Pancreas (tissue), 10 donors: ENCODE measurements around the gene SYNPO2. TPM values are rescaled to one million over a fixed set of nuclear protein-coding genes. Genes with fewer than 3 reads are reported as not detected.

Experiments used
- ATAC-seq, 4 donors: fragments of 200-7000 bp; cut with Tn5 transposase; one replicate each; pipeline versions ENCODE4 v1.8.0 to v1.9.1; 2020; ENCODE audit warnings: mild to moderate bottlenecking in 4 of 4, moderate library complexity in 4 of 4
- DNase-seq, 6 donors: peaks; one replicate each; pipeline ENCODE4 v3.0.0-alpha.2; 2020
- FAIRE-seq: peaks from 2 replicates; lab custom pipeline; 2012; peaks lifted over from hg19 to GRCh38; lab: Jason Lieb, UNC
- H3K27ac ChIP-seq, 4 donors: fragments of 200-600 bp; sonication (generic); 1 replicate in 3 of 4; 2 replicates in 1 of 4; pipeline versions ENCODE4 v1.5.0 to v1.8.0; 2020
- H3K27me3 ChIP-seq, 4 donors: fragments of 200-600 bp; one replicate each; pipeline ENCODE4 v1.8.0; 2021
- H3K36me3 ChIP-seq, 3 donors: fragments of 200-600 bp; sonication (generic) in 1 of 3; one replicate each; pipeline versions ENCODE4 v1.5.0 to v1.8.0; 2020 to 2021
- H3K4me1 ChIP-seq, 3 donors: fragments of 200-600 bp; one replicate each; pipeline ENCODE4 v1.8.0; 2021
- H3K4me3 ChIP-seq, 4 donors: fragments of 200-600 bp; sonication (generic) in 2 of 4; one replicate each; pipeline versions ENCODE4 v1.5.0 to v1.8.0; 2020 to 2021
- H3K9me3 ChIP-seq, 4 donors: fragments of 200-600 bp; one replicate each; pipeline ENCODE4 v1.8.0; 2021
- WGBS, 2 donors: extraction: QIAGEN DNeasy Blood & Tissue Kit; methylation state at CpG; one replicate each; pipeline ENCODE4 v1.1.7; 2013; 5-methylcytosine and 5-hydroxymethylcytosine counted together
- intact Hi-C, 3 donors: fragments of 100-400 bp; cut with DNase I; formaldehyde crosslinking; loops; one replicate each; pipeline versions ENCODE4 v1.11.1 to v1.14.2; 2022
- polyA plus RNA-seq, 2 donors: library from polyadenylated mRNA; stranded (reverse); fragments of 200-250 nt; gene quantifications; one replicate each; pipeline ENCODE4 v1.2.3, GENCODE V29; 2013
- total RNA-seq, 6 donors: library from RNA; stranded (reverse); fragmentation: NEBNext Ultra II Directional in 4 of 6; extraction: Animal tissue kit (Norgen Biotek cat#: 25700) in 4 of 6; gene quantifications; one replicate each; pipeline versions ENCODE4 v1.2.1 to v1.2.4, GENCODE V29; 2021 to 2023
- TF ChIP-seq, protein P1 (sequence below), 4 donors: fragments of 200-600 bp; sonication (generic) in 3 of 4; IDR thresholded peaks; one replicate each; pipeline versions ENCODE4 v1.5.0 to v1.8.0; 2021; ENCODE audit warnings: antibody characterized with exemption in 4 of 4
- donor health status: healthy with polysubstance abuse.
- donor health status: DM: no; HTN: no; CAD: no; lungs with moderate emphysema.
- donor health status: DM: no; HTN: no; CAD: no.
- donor health status: control.
- donor health status: control.
- donor health status: Bipolar disorder and iron deficiency.
- donor health status: DM: yes; HTN: yes; CAD: no.
- donor health status: DM: no; HTN: no; CAD: no.
- donor health status: DM: no; HTN: no; CAD: no.
- donor health status: DM: yes; HTN: yes; CAD: no.

The SYNPO2 gene
- total and polyA plus RNA-seq, 8 donors, result 2.1 to 10.9 (median 4.1) TPM

DNA sequence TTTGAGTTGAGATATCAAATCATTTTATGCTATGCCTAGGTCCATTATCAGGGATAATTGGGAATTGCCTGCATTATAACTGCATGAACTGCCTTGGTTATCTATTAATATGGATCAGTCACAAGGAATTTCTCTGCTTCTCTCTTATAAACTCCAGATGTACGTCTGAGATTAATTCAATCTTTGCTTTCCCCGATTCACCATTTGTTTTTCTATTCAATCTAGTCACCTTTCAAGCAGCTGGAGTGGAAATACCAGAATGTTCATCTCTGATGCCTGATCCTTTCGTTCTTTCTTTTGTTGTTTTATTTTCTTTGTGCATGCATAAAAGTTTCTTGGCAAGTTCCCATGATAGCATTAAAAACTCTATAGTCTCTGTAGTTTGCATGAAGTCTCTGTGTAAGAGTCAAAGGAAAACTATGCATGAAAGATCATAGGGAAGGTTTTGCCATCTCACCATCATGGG is 22.6 kb downstream of the SYNPO2 start:
- Histone ChIP-seq H3K36me3 (no peaks in the 10 kb centered on the region), H3K4me1 (no peaks in the 10 kb centered on the region), H3K27me3 (no peaks in the 10 kb centered on the region), H3K4me3 (no peak overlapping the region), H3K27ac (no peak overlapping the region), H3K9me3 (no peaks in the 10 kb centered on the region)
- TF ChIP-seq, protein P1, sequence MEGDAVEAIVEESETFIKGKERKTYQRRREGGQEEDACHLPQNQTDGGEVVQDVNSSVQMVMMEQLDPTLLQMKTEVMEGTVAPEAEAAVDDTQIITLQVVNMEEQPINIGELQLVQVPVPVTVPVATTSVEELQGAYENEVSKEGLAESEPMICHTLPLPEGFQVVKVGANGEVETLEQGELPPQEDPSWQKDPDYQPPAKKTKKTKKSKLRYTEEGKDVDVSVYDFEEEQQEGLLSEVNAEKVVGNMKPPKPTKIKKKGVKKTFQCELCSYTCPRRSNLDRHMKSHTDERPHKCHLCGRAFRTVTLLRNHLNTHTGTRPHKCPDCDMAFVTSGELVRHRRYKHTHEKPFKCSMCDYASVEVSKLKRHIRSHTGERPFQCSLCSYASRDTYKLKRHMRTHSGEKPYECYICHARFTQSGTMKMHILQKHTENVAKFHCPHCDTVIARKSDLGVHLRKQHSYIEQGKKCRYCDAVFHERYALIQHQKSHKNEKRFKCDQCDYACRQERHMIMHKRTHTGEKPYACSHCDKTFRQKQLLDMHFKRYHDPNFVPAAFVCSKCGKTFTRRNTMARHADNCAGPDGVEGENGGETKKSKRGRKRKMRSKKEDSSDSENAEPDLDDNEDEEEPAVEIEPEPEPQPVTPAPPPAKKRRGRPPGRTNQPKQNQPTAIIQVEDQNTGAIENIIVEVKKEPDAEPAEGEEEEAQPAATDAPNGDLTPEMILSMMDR (IDR thresholded peaks at IDR 0.05), result no peak
- FAIRE-seq (no peak), ATAC-seq (no peak), DNase-seq (no peak)
- intact Hi-C loops, result no loop called here
- 60 to 68% methylated on average over 3 of the region's 3 CpGs for WGBS, 2 donors

DNA sequence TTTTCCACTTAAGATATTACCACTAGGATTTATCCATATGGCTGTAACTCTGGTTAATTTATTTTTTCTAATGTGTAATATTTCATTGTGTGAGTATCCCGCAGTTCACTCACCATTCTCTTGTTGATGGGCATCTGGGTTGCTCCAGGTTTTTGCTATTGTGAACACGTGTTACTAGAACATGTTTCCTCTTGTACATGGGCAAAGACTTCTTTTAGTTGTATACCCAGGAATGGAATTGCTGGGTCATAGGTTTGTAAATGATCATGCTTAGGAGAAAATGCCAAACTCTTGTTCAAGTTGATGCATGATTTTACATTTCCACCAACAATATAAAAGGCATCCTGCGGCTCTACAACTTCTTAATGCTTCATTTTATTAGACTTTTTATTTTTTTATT is 26.8 kb downstream of the SYNPO2 start:
- TF ChIP-seq, protein P1 (IDR thresholded peaks at IDR 0.05), result no peak
- no peak for FAIRE-seq
- no peaks in the 10 kb centered on the region for H3K9me3 ChIP-seq
- H3K27ac ChIP-seq, result no peak overlapping the region
- no peak for DNase-seq
- H3K27me3 ChIP-seq, result no peaks in the 10 kb centered on the region
- H3K4me1 ChIP-seq, result peaks cover 0 to 4% (median 0%) of the 10 kb centered on the region in 3 donors
- intact Hi-C loops, result no loop called here
- no peak for ATAC-seq
- H3K4me3 ChIP-seq, result no peak overlapping the region
- no peaks in the 10 kb centered on the region for H3K36me3 ChIP-seq
- WGBS, 2 donors, result 80 to 84% methylated on average over 3 of the region's 3 CpGs

DNA sequence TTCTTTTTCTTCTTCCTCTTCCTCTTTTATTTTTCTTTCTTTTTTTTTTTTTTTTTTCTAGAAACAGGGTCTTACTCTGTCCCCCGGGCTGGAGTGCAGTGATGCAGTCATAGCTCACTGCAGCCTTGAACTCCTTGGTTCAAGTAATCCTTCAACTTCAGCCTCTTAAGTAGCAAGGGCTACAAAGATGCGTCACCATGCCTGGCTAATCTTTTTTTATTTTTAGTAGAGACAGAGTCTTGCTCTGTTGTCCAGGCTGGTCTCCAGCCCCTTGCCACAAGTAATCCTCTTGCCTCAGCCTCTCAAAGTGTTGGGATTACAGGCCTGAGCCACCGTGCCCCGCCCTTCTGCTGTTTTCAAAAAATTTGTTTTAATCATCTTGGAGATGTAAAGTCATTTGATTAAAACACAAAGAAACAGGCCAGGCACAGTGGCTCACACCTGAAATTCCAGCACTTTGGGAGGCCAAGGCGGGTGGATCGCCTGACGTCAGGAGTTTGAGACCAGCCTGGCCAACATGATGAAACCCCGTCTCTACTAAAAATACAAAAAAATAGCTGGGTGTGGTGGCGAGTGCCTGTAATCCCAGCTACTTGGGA is 28.1 kb downstream of the SYNPO2 start:
- no peaks in the 10 kb centered on the region for H3K27me3 ChIP-seq
- no peaks in the 10 kb centered on the region for H3K36me3 ChIP-seq
- FAIRE-seq (no peak), DNase-seq (no peak), ATAC-seq (no peak)
- TF ChIP-seq, protein P1 (IDR thresholded peaks at IDR 0.05), result no peak
- H3K9me3 ChIP-seq, result no peaks in the 10 kb centered on the region
- H3K4me3 ChIP-seq, result no peak overlapping the region
- 88 to 94% methylated on average over 9 of the region's 9 CpGs for WGBS, 2 donors
- H3K27ac ChIP-seq, result no peak overlapping the region
- peaks cover 0 to 4% (median 0%) of the 10 kb centered on the region in 3 donors for H3K4me1 ChIP-seq
- intact Hi-C loops, result no loop called here

DNA sequence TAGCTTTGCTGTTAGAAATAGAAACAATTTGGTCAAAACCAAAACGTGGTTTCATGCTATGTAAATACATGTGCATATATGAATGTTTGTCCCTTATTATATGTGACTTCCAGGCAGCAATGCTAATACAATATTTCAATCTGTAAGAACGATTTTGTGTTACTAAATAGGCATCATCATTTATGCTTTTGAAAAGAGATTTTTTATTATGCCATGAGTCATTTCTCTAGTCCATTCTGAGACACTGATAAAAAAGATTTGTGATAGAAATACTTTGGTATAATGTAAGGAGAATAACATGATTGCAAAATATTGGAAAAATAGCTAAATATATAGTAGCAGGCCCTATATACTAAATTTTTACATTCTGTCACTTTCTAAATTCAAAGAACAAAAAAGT is 28.9 kb downstream of the SYNPO2 start:
- no peak overlapping the region for H3K27ac ChIP-seq
- no peak for DNase-seq
- WGBS, 2 donors, result 43% methylated on average over 2 of the region's 2 CpGs
- peaks cover 0 to 4% (median 0%) of the 10 kb centered on the region in 3 donors for H3K4me1 ChIP-seq
- H3K9me3 ChIP-seq, result no peaks in the 10 kb centered on the region
- H3K36me3 ChIP-seq, result no peaks in the 10 kb centered on the region
- H3K27me3 ChIP-seq, result no peaks in the 10 kb centered on the region
- H3K4me3 ChIP-seq, result no peak overlapping the region
- TF ChIP-seq, protein P1 (IDR thresholded peaks at IDR 0.05), result no peak
- ATAC-seq, result no peak
- intact Hi-C loops, result no loop called here
- FAIRE-seq, result peak; percentile 5

DNA sequence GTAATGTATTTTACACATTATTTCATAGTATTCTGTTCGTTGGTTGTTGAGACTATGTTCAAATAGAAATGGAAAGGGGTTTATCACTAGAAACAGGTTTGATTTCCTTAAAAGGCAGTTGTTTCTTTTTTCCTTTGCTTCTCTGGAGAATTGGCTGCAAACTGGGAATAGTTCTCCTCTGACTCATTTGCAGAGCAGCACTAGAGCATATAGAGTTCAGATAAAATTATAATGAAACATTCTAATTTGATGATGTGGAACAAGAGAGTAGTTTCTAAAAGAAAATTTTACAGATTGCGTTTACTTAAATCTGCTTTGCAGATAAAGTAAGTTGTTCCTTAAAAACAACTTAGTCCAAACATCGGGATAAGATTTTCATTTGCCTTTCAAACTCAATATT is 29.7 kb downstream of the SYNPO2 start:
- WGBS, 2 donors, result 45 to 51% methylated on average over 3 of the region's 3 CpGs
- intact Hi-C loops, result no loop called here

More for the DNA sequence above, 29.7 kb downstream of the SYNPO2 start:
- peak; percentile 83 for FAIRE-seq
- H3K36me3 ChIP-seq, result no peaks in the 10 kb centered on the region
- peak in 2 of 4 donors; percentile 45 to 52 for ATAC-seq
- TF ChIP-seq, protein P1 (IDR thresholded peaks at IDR 0.05), result no peak
- H3K27ac ChIP-seq, result no peak overlapping the region
- no peaks in the 10 kb centered on the region for H3K27me3 ChIP-seq
- H3K9me3 ChIP-seq, result no peaks in the 10 kb centered on the region
- DNase-seq, result no peak
- no peak overlapping the region for H3K4me3 ChIP-seq
- H3K4me1 ChIP-seq, result peaks cover 0 to 4% (median 0%) of the 10 kb centered on the region in 3 donors
